Ishikawa (cell line): Measurements from ENCODE around the gene TJP1.

Experiments
- CEBPB ChIP-seq: IDR thresholded peaks from 2 replicates; pipeline ENCODE4 v1.6.1; 2012
- CREB1 ChIP-seq: IDR thresholded peaks from 2 replicates; pipeline ENCODE4 v1.6.1; 2012; ENCODE audit warnings: low read depth
- EGR1 ChIP-seq: IDR thresholded peaks from 2 replicates; pipeline ENCODE4 v1.6.1; 2012
- EP300 ChIP-seq: IDR thresholded peaks from 2 replicates; pipeline ENCODE4 v1.6.1; 2012; ENCODE audit warnings: borderline replicate concordance
- RAD21 ChIP-seq: IDR thresholded peaks from 2 replicates; pipeline ENCODE4 v1.6.1; 2012; ENCODE audit warnings: low read depth
- TAF1 ChIP-seq: IDR thresholded peaks from 2 replicates; pipeline ENCODE4 v1.6.1; 2012; ENCODE audit warnings: low read depth, mild to moderate bottlenecking
- TCF12 ChIP-seq: IDR thresholded peaks from 2 replicates; pipeline ENCODE4 v1.6.1; 2012; ENCODE audit warnings: low read depth
- TEAD4 ChIP-seq: IDR thresholded peaks from 2 replicates; pipeline ENCODE4 v1.6.1; 2012
- YY1 ChIP-seq: IDR thresholded peaks from 2 replicates; pipeline ENCODE4 v1.6.1; 2012; ENCODE audit warnings: low read depth
- TF ChIP-seq, protein P1 (sequence below): IDR thresholded peaks from 2 replicates; pipeline ENCODE4 v1.6.1; 2012; ENCODE audit warnings: low read depth, mild to moderate bottlenecking
- TF ChIP-seq, protein P2 (sequence below): IDR thresholded peaks from 2 replicates; pipeline ENCODE4 v1.6.1; 2012
- TF ChIP-seq, protein P3 (sequence below): IDR thresholded peaks from 2 replicates; pipeline ENCODE4 v1.6.1; 2012

DNA sequence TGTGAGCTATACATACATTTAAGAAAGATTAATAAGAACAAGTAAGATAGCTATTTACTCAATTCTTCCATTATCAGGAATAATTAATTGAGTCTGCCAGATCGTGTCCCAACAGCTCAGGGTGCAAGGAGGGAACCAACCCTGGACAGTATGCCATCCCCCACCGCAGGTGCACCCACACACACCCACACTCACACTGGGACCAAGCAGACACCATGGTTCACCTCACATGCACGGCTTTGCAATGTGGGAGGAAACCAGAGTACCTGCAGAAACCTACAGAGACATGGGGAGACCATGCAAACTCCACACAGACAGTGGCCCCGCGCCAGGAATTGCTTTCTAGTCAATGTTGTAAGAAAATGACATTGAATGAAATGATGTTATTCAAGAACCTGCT, 20.0 kb upstream of the TJP1 start:
- TF ChIP-seq TEAD4 (no peak), CREB1 (no peak), CEBPB (no peak), EP300 (no peak), TCF12 (no peak), EGR1 (no peak), TAF1 (no peak), YY1 (no peak), RAD21 (no peak)
- TF ChIP-seq, protein P1, sequence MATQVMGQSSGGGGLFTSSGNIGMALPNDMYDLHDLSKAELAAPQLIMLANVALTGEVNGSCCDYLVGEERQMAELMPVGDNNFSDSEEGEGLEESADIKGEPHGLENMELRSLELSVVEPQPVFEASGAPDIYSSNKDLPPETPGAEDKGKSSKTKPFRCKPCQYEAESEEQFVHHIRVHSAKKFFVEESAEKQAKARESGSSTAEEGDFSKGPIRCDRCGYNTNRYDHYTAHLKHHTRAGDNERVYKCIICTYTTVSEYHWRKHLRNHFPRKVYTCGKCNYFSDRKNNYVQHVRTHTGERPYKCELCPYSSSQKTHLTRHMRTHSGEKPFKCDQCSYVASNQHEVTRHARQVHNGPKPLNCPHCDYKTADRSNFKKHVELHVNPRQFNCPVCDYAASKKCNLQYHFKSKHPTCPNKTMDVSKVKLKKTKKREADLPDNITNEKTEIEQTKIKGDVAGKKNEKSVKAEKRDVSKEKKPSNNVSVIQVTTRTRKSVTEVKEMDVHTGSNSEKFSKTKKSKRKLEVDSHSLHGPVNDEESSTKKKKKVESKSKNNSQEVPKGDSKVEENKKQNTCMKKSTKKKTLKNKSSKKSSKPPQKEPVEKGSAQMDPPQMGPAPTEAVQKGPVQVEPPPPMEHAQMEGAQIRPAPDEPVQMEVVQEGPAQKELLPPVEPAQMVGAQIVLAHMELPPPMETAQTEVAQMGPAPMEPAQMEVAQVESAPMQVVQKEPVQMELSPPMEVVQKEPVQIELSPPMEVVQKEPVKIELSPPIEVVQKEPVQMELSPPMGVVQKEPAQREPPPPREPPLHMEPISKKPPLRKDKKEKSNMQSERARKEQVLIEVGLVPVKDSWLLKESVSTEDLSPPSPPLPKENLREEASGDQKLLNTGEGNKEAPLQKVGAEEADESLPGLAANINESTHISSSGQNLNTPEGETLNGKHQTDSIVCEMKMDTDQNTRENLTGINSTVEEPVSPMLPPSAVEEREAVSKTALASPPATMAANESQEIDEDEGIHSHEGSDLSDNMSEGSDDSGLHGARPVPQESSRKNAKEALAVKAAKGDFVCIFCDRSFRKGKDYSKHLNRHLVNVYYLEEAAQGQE, result no peak
- TF ChIP-seq, protein P2, sequence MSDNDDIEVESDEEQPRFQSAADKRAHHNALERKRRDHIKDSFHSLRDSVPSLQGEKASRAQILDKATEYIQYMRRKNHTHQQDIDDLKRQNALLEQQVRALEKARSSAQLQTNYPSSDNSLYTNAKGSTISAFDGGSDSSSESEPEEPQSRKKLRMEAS, result no peak
- TF ChIP-seq, protein P3, sequence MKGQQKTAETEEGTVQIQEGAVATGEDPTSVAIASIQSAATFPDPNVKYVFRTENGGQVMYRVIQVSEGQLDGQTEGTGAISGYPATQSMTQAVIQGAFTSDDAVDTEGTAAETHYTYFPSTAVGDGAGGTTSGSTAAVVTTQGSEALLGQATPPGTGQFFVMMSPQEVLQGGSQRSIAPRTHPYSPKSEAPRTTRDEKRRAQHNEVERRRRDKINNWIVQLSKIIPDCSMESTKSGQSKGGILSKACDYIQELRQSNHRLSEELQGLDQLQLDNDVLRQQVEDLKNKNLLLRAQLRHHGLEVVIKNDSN, result no peak
